Measurements from ENCODE around the gene PDE4D.

GRCh38 chr5:59061377-59061776 is 832.1 kb downstream of the PDE4D start:
- TF ChIP-seq CTCF (IDR thresholded peaks at IDR 0.05) (no peak), ZFX (IDR thresholded peaks at IDR 0.05; ENCODE audit: borderline replicate concordance) (no peak)

Data from 22Rv1 (cell line).